PC-3 (cell line): ENCODE data around the gene LIMS4.
"Not testable (repeated sequence)": the region's sequence is repeated elsewhere in the genome, so short reads cannot be mapped to it uniquely, and the experiment has no call there.

ENCODE experiments used
- CTCF ChIP-seq: fragments of 300-600 bp; sonication (generic); conservative IDR thresholded peaks from 2 replicates; pipeline ENCODE4 v1.5.1; 2017; ENCODE audit warnings: antibody characterized with exemption, low read depth, mild to moderate bottlenecking, low read length
- EZH2 ChIP-seq: fragments of 300-600 bp; sonication (generic); IDR thresholded peaks from one replicate; pipeline ENCODE4 v1.6.1; 2017; ENCODE audit warnings: antibody characterized with exemption, mild to moderate bottlenecking, low read length; ENCODE audit not compliant: unreplicated experiment
- EZH2phosphoT487 ChIP-seq: fragments of 300-600 bp; sonication (generic); IDR thresholded peaks from 2 replicates; pipeline ENCODE4 v1.6.1; 2018; ENCODE audit warnings: mild to moderate bottlenecking, antibody characterized with exemption, low read length, borderline replicate concordance

- TF ChIP-seq CTCF, EZH2, EZH2phosphoT487: not testable (repeated sequence)
Measured at GRCh38 chr2:110395990-110396389, 76.6 kb downstream of the LIMS4 start.
